Measurements from ENCODE around the gene TTC21A.

The TTC21A gene

GRCh38 chr3:39127908-39128304 lies 20.4 kb downstream of the TTC21A start:
- TF ChIP-seq, protein P1, sequence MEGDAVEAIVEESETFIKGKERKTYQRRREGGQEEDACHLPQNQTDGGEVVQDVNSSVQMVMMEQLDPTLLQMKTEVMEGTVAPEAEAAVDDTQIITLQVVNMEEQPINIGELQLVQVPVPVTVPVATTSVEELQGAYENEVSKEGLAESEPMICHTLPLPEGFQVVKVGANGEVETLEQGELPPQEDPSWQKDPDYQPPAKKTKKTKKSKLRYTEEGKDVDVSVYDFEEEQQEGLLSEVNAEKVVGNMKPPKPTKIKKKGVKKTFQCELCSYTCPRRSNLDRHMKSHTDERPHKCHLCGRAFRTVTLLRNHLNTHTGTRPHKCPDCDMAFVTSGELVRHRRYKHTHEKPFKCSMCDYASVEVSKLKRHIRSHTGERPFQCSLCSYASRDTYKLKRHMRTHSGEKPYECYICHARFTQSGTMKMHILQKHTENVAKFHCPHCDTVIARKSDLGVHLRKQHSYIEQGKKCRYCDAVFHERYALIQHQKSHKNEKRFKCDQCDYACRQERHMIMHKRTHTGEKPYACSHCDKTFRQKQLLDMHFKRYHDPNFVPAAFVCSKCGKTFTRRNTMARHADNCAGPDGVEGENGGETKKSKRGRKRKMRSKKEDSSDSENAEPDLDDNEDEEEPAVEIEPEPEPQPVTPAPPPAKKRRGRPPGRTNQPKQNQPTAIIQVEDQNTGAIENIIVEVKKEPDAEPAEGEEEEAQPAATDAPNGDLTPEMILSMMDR (IDR thresholded peaks at IDR 0.05; ENCODE audit: extremely low read depth, missing control alignments): no peak
- DNase-seq (ENCODE audit: low spot score): no peak

- no peak for DNase-seq (ENCODE audit: low spot score)
- TF ChIP-seq, protein P1 (IDR thresholded peaks at IDR 0.05; ENCODE audit: extremely low read depth, missing control alignments): no peak
Observed at GRCh38 chr3:39128951-39129350, 21.5 kb downstream of the TTC21A start.

DNA sequence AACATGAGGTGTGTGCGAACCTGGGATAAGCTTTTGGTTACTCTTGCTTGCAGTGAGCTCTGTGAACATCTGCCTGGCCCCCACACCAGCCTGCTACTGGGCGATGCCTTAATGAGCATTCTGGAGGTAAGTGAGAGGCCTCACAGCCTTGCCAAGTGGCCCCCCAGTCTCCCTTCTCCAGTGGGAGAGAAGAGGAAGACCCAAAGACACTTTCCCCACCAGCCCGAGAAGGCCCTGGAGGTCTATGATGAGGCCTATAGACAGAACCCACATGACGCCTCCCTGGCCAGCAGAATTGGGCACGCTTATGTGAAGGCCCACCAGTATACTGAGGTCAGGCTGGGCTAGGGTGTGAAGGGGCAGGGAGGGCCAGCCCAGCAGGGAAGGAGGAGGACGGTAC lies 22.5 kb downstream of the TTC21A start:
- DNase-seq (ENCODE audit: low spot score): no peak
- TF ChIP-seq, protein P1 (IDR thresholded peaks at IDR 0.05; ENCODE audit: extremely low read depth, missing control alignments): no peak

DNA sequence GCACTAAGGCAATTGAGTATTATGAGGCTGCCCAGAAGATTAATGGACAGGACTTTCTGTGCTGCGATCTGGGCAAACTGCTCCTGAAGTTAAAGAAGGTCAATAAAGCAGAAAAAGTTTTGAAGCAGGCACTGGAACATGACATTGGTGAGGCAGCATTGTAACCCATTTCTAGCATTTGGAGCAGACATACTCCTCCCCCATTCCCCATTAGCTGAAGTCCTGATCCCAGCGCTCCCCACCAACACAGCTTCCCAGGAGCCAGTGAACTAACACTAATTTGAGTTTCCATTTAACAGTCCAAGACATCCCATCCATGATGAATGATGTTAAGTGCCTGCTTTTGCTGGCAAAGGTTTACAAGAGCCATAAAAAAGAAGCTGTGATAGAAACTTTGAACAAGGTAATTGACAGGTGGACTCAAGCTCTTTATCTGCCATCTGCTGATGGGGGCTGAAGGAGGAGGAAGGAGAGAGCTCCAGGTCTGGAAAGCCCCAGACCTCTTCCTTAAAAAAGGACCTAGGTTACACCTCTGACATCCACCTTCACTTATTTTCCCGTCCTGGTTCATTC lies 23.3 kb downstream of the TTC21A start:
- DNase-seq (ENCODE audit: low spot score): no peak
- TF ChIP-seq, protein P1 (IDR thresholded peaks at IDR 0.05; ENCODE audit: extremely low read depth, missing control alignments): no peak

DNA sequence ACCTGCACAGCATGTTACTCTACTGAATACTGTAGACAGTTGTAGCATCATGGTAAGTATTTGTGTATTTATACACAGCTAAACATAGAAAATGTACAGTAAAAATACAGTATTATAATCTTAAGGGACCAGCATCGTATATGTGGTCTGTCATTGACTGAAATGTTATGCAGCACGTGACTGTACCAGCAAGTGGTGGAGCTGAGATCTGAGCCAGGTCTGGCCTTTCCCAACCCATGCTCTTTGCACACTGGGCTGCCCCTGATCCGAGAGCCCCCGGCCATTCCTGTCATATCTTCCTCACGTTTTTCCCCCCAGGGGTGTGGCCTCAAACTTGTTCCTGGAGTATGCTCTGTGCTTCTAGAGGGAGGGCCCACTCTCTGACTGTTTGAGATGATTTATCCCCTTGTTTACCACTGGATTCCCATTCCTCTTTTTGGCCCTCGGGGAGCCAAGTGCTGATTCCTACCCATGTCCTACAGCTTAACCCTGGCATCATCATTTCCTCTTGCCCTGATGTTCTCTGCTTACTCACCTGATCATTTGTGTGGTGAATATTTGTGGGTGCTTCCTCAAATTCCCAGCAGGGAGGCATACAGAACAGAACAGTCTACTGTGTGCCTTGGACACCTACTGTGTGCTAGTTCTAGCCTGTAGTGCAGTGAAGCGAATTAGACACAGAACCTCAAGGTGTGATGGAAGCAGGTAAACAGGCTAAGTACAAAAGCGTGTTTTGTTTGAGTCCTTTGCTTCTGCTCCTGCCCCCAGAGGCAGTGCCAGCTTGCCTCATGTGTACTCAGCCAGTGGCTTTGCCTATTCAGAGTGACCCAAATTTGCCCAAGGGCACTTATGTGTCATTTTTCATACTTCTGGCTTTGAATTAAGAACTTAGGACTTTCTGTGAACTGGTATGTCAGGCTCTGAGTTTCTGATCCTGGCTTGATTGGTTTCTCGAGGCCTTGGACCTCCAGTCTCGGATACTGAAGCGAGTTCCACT lies 24.9 kb downstream of the TTC21A start:
- DNase-seq (ENCODE audit: low spot score): no peak
- TF ChIP-seq, protein P1 (IDR thresholded peaks at IDR 0.05; ENCODE audit: extremely low read depth, missing control alignments): no peak

GRCh38 chr3:39133093-39133490 lies 25.6 kb downstream of the TTC21A start:
- no peak for DNase-seq (ENCODE audit: low spot score)
- TF ChIP-seq, protein P1 (IDR thresholded peaks at IDR 0.05; ENCODE audit: extremely low read depth, missing control alignments): no peak

DNA sequence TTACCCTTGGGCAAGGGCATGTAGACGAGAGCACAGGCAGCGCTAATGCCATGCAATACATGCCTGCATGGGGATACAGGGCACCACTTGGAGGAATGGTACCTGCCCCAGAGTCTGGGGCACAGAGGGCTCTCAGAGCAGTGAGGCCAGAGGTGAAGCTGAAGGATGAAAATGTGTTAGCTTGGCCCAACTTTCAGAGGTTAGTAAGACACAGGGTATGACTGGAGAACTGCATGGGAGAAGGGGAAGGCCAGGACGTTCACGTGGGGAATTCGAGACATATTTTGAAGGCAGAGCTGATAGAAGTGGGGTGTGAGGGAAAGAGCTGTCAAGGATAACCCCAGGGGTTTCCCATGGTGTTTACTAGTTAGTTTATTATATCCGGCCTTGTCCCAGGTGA lies 26.3 kb downstream of the TTC21A start:
- TF ChIP-seq, protein P1 (IDR thresholded peaks at IDR 0.05; ENCODE audit: extremely low read depth, missing control alignments): no peak
- no peak for DNase-seq (ENCODE audit: low spot score)

All from GM20000 (cell line).